Muscle of arm (tissue), 12 donors: ENCODE data around the gene MCC. TPM values are rescaled to one million over a fixed set of nuclear protein-coding genes. Genes with fewer than 3 reads are reported as not detected.
A peak's percentile ranks its signal among the peaks of the same experiment; 100 is the strongest.

ENCODE experiments used
- DNase-seq: peaks from one replicate; pipeline ENCODE4 v3.0.0-alpha.2; 2013
- polyA plus RNA-seq, 12 donors: library from polyadenylated mRNA; unstranded; fragments of 120-200 nt; gene quantifications; one replicate each; pipeline ENCODE4 v1.2.1, GENCODE V29; 2013; ENCODE audit not compliant: insufficient read length in 12 of 12

MCC gene
- polyA plus RNA-seq, 12 donors: 13.8 to 23.3 (median 19.2) TPM; not detected in 1

DNA sequence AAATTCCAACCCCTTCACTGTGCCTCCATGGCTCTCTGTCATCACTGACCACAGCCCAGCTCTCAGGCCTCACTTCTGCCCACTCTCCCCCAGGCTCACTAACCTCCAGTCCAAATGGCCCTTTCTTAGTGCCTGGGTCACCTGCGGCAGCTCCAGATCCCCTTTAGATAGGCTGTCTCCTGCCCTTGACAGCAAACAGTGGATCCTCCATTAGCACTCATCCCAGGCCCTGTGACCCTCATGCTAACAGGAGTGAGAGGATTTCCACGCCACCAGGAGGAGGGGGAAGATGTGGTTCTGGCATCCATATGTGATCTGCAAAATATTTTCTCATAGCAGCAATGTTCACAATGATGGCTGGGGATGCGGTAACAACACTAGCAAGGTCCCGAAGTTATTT is 372.3 kb downstream of the MCC start:
- no peak for DNase-seq

DNA sequence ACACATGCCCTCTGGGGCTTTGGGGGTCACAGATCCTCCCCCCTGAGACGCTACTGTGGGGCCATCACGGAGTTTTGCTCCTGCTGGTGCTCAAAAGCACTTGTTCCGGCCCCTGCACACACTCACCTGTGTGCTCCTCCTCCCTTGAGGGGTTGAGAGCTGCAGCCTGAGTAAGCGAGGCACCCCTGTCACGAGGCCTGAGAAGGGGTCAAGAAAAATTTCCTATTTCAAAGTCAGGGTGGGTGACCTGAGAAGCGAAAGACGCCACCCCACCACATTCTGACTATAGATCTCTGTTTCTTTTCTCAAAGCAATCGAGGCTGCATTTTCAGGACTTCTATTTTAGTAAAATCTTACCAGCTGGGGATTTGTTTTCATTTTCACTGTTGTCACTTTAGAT is 373.2 kb downstream of the MCC start:
- DNase-seq: no peak

DNA sequence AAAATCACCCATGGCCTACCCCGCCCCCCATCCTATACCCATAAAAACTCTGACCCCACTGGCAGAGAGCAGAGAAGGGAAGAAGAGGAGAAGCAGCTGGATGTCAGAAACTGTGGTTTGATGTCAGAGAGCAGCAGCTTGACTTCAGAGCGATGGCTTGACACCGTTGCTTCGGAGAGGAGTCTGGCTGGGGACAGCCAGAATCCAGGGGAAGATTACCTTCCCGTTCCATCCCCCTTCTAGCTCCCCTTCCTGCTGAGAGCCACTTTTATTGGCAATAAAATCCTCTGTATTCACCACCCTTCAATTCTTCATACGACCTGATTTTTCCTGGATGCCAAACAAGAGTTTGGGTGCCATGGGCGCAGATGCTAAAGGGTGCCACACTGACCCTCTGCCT is 373.7 kb downstream of the MCC start:
- DNase-seq: no peak

DNA sequence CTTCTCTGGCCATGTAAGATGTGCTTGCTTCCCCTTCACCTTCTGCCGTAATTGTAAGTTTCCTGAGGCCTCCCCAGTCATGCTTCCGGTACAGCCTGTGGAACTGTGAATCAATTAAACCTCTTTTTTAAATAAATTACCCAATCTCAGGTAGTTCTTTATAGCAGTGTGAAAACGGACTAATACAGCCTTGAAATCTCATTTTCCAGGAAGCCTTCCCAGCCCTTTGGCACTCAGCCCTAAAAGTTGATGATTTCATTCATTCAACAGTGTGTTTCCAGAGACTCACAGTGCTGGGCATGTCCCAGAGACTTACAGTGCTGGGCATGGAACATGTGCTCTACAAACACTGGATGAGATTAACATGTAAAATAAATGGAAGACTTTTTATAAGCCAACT is 375.8 kb downstream of the MCC start:
- DNase-seq: peak; percentile 70

DNA sequence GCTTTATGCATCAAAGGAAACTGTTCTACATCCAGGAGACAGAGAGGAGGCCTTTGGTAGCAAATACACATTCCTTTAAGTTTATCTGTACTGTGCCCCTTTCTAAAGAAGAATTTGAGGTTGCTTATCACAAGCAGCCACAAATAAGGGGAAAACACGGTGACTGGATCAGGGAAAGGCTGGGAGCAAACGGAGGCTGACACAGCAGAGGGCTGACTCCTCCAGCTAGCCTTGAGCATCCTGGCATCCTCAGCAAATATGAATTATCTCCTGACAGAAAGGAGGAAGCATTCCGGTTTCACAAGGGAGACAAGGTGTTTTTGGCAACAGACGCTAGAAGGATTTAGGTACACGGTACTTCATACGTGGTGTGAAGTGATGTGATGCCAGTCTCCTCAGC is 378.1 kb downstream of the MCC start:
- DNase-seq: no peak

DNA sequence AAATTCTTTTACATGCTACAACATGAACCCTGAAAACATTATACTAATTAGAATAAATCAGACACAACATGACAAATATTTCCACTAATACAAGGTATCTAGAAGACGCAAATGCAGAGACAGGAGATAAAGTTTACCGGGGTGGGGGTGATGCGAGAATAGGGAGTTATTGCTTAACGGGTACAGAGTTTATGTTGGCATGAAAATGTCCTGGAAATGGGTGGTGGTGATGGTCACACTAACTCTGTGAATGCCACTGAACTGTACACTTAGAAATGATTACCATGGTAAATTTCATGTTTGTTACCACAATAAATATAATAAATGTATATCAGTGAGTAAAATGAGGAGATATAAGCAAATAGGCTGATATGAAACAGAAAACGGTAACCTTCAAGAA is 378.9 kb downstream of the MCC start:
- DNase-seq: no peak

DNA sequence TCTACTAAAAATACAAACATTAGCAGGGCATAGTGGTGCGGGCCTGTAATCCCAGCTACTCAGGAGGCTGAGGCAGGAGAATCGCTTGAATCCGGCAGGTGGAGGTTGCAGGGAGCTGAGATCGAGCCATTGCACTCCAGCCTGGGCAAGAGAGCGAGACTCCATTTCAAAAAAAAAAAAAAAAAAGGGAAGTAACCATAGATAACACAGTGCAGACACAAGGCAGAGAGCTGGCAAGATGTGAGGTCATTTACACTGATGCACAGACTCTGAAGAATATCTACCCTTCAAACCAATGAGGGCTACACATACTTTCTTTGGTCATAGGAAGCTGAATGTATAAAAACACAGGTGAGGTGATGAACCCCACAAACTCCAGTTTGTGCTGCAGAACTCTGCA is 379.8 kb downstream of the MCC start:
- DNase-seq: no peak

DNA sequence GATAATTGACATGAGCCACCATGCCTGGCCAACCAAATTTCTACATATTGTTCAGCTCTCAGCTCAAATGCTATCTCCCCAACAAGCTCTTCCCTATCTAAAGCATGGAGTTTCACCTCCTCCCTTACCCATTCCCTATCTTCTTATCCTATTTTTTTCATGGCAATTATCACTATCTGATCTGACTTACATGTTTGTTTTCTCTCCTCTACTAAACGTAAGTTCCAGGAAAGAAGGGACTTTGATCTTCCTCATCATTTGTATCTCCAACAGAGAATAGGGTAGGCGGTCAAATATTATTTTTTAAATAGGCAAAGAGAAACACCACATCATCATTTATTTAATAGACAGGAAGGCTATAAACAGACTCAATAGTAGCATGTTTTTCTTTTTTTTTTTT is 381.4 kb downstream of the MCC start:
- no peak for DNase-seq

DNA sequence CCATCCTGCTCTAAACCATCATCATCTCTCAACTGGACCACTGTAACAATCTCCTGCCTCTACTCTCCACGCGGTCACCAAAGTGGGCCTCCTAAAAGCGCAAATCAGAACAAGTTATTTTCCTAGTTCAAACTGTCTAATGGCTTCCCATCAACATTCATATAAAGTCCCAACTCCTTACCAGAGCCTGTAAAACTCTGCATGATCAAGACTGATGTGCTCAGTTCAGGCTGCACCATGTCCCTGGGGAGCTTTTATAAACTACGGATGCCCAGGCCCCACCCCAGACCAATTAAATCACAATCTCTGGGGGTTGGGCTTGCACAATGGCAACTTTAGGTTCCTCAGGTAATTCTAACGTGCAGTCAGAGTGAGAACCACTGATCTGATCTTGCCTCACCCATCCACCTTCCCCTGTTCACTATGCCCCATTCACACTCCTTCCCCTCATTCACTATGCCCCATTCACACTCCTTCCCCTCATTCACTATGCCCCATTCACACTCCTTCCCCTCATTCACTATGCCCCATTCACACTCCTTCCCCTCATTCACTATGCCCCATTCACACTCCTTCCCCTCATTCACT is 382.5 kb downstream of the MCC start:
- no peak for DNase-seq

DNA sequence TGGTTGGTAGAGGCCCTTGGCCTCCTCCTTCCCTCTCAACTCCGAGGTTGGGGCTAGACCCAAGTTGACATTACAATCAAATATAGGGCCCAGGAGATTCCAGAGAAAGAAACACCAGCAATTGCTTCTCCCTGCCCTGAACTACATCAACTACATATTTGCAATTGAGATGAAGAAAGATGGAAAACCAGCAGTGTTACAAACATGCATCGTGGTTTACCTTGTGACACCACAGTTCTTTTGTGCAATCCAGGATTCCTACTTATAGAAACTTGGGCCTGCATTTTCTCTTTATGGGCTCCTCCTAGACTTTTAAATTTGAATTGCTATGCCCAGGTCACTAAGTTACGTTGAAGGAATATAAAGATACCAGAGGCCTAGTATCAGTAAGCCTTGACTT is 384.9 kb downstream of the MCC start:
- no peak for DNase-seq

DNA sequence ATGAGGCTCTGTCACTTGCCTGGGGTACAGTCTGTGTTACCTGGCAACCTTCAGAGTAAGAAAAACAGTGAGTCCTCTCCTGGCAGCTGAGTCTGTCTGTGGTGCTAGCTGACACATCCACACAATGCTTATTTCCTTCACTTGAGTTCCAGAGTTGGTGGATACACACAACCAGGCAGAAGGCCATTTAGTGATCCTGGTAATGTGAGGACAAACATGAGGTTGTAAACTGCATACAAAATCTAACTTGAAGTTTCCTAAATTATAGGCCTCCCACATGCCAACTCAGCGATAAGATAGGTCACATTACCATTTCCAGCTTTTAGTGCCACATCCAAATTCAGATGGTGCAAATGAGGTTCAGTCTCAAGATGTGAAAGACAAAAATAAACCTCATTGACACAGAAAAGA is 386.1 kb downstream of the MCC start:
- DNase-seq: no peak

DNA sequence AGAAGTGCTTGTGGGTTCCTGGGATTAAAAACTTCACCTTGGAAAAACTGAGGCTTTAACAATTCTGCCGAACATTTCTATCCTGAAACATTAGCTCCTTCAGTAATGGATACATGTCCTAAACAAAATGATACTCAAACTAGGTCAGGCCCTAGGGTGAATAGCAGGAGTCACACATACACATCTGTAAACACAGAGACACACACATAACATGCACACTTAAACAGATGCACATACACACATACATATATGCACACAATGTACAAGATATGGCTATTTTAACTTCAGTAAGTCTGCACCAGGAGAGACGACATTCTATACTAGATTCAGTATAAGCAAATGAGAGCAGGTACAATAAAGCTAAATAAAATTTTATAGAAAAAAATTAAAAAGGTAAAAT is 387.3 kb downstream of the MCC start:
- no peak for DNase-seq

DNA sequence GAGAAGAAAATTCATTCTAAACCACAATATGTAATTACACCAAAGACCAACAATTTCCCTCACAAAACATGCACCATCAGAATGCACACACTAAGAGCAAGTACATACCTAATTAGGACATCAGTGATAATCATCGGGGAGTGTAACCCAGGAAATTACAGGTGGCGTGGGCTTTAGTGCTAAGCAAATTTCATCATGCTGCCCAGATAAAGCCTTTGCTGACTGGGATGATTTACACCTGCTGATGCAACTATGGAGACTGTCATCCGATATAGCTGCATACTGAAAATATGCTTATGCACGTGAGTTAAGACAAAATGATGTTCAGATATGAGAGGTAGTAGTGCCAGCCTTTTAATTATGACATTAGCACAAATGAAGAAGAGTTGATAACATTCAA is 388.4 kb downstream of the MCC start:
- no peak for DNase-seq

DNA sequence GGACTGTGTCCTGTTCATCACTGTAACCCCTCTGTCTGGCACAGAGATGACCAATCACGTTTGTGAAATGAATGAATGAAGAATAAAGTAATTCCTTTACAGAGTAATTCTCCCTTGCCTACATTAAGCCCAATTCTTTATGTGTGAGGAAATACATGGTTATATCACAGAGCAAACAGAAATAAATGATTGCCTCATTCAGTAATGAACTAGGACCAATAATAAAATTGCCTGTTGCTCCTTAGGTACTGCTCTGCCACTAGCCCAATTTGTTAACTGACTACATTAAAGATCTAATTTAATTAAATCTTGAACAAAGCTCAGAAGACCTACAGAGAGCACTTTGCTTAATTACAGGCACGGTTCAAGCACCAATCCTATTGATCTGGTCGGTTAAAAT is 389.9 kb downstream of the MCC start:
- no peak for DNase-seq

DNA sequence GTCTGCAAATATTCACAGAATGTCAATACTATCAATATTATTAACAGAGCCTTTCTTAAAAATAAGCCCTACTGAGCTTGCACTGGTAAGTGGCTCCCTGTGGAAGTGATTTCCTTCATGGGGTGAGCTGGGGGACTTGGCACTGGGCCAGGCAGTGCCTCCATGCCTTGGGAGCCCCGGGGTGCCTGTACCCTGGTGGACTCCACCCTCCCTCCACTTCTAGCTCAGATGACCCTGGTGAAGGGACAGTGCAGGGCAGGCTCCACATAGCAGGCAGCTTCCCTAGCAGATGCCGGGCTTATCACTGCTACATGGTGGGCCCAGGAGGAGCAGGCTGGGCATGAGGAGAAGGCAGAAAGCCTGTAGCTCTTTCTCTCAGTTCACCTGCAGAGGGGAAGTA is 392.4 kb downstream of the MCC start:
- no peak for DNase-seq

DNA sequence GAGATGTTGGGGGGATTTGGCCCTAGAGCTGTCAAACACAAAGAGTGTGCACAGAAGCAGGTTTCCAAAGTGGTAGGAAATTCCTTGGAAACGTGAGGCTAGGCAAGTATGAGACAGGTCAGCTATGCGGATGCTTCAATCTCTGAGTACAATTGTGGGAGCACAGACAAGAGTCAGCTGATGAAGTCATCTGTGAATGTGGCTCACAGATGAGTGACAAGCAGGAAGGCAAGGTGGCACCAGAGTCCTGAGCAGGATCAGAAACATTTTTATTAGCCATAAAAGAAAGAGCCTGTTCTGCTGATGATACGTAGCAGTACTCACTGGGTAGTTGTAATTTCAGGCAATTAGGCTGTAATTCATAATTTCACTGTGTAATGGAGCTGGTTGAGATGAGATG is 394.7 kb downstream of the MCC start:
- DNase-seq: no peak

DNA sequence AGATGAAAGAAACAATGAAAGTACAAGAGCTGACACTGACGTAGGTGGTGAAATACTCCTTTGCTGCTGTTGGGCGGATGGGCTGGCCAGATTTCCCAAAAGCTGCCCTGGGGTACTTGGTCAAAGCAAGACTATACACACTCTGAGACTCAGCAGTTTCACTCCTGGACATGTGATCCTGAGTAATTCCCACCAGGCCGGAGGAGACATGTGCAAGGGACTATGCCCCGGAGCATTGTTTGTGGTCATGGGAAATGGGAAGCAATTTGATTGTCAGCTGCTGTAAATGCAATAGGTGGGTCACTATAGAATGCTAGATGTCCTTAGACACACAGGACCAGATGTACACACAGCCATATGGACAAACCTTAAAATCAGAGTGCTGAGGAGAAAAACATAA is 395.6 kb downstream of the MCC start:
- no peak for DNase-seq

DNA sequence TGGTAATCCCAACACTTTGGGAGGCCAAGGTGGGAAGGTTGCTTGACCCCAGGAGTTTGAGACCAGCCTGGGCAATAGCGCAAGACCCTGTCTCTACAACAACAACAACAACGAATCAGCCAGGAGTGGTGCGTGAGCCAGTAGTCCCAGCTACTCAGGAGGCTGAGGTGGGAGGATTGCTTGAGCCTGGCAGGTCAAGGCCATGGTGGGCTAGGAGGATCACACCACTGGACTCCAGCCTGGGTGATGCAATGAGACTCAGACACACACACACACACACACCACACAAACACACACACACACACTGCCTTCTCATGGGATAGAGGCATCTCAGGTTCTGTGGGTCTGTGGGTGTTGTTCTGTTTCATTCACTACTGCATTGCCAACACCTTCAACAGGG is 396.6 kb downstream of the MCC start:
- no peak for DNase-seq

DNA sequence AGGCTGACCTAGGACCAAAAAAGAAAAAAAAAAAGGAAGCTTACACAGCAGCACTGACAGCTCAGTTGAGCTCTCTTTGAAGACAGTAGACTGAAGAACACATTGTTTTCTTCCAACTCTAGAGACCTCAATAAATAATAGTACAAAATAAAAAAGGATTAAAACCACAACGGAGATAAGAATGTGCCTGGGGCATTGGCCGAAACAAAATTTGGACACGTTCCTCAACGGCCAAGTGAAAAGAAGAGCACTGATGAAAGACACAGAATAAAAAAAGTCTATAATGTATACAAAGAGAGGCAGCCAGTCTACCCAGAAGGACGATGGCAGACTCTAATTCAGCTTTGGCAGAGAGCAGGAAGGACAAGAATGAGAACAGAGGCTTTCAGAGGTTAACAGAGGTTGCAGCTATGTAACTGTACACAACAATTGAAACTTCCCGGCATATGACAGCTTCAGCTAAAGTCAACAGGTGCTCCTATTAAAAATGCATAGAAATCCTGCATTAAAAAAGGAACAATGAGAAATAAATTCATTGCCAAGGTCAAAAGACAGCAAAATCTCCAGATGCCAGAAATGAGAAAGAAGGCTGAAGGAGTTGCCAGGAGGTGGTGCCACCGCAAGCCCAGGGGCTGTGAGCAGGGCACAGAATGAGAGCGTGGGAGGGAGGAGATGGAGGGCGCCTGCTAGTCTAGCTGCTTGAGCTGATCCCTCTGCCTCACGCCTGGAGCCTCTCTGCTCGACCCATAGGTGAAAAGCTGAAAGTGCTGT is 397.7 kb downstream of the MCC start:
- no peak for DNase-seq

DNA sequence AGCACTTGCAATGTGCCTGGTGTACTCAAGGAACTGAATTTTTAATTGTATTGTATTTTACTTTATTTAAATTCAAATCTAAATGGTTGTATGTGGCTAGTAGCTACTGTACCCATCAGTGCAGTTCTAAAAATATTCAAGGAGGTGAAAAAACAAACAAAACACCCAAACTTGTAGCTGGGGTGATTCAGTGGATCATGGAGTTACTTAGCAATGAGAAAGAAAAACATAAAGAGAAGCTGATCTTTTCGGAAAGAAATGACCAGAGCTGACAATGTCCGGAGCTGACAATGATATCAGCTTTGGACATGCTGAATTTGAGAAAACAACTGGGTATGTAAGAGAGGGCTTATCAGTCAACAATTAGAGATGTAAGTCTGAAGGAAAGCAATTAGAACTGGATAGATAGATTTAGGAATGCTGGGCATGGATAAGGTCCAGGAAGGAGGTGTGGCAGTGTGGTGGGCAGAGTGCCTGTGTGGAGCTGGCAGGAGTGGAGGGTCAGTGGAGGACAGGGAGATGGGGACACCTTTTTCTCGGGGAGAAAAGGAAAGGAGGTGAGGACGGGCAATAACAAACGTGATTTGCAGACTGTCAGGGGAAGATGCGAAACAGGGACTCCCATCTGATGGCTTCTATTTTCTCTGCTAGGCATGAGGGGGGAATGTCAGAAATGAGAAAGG is 398.5 kb downstream of the MCC start:
- DNase-seq: no peak

DNA sequence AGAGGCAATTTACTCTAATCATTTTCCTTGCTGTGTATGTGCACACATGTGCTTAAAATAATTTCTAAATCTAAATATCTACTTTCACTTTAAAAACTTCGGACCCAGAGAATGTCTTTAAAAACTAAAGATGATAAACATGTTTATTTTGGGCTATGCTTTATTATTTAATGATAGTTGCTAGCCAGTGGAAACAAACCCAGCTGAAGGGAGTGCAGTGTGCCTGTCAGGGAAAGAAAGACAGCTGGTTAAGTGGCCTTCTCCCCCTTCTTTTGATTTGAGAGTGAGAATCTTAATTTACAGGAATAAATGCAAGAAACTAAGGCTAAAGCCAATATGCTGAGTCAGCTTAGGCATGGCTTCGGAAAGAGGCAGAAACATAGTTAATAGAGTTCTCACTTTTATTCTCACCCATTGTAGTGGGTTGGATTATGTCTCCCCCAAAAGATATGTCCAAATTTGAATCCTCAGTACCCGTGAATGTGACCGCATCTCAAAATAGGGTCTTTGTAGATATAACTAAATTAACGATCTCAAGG is 400.2 kb downstream of the MCC start:
- DNase-seq: no peak

DNA sequence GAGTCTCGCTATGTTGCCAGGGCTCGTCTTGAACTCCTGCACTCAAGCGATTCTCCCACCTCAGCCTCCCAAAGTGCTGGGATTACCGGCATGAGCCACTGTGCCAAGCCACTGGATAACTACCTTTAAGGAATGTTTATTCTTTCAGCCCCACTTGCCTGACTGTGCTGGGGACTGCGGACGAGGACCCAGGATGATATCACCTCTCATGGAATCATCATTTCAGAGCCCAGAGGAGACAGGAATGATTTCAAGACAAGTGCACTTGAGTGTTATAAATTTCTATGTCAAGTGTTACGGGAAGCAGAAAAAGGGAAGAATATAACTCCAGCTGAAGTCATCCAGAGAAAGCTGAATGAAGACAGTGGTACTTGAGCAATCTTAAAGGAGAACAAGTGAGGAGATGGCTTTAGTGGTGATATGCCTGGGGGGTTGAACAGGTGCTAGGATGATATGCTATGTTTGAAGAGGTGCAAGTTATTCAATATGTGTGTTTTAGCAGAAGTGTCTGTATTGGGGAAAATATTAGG is 402.3 kb downstream of the MCC start:
- DNase-seq: no peak

DNA sequence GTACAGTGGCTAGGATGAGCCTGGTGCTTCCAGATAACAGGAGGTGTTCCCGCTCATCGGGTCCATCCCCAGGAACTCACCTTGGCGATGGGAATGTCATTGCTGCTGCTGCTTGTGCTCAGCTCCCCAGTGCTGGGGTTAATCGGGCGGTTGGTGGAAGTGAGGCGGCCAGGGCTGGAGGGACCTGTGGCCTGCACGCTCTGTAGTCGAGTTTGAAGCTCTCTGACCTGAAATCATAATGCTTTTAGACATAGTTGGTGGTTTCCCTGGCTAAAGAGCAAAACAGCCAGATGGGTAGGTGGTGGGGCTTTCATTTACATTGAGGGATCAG is 403.2 kb downstream of the MCC start:
- DNase-seq: no peak
